Karpas-422 (cell line): ENCODE measurements around the gene ITPKB. TPM values are rescaled to one million over a fixed set of nuclear protein-coding genes. Genes with fewer than 3 reads are reported as not detected.

Experiments used
- DNase-seq: peaks from one replicate; pipeline ENCODE4 v3.0.0-alpha.2; 2015
- H2AFZ ChIP-seq: fragments of 200-600 bp; sonication (generic); 2 replicates; pipeline ENCODE4 v1.6.1; 2014; ENCODE audit warnings: antibody characterized with exemption, low read length, mixed read lengths
- H3K27ac ChIP-seq: fragments of 200-600 bp; sonication (generic); 2 replicates; pipeline ENCODE4 v1.5.1; 2014; ENCODE audit warnings: mild to moderate bottlenecking, low read length, moderate library complexity
- H3K27me3 ChIP-seq: fragments of 200-600 bp; sonication (generic); 2 replicates; pipeline ENCODE4 v1.6.1; 2014; ENCODE audit warnings: low read length, mixed read lengths
- H3K36me3 ChIP-seq: fragments of 200-600 bp; sonication (generic); 2 replicates; pipeline ENCODE4 v1.6.1; 2014; ENCODE audit warnings: low read length, mixed read lengths; ENCODE audit not compliant: insufficient read depth
- H3K4me1 ChIP-seq: fragments of 200-600 bp; sonication (generic); 2 replicates; pipeline ENCODE4 v1.6.1; 2014; ENCODE audit warnings: mild to moderate bottlenecking, low read length, mixed read lengths
- H3K4me2 ChIP-seq: fragments of 200-600 bp; sonication (generic); 2 replicates; pipeline ENCODE4 v1.6.1; 2014; ENCODE audit warnings: low read length, low read depth, mild to moderate bottlenecking; ENCODE audit not compliant: poor library complexity, severe bottlenecking
- H3K4me3 ChIP-seq: fragments of 200-600 bp; sonication (generic); 2 replicates; pipeline ENCODE4 v1.5.1; 2014; ENCODE audit warnings: mild to moderate bottlenecking, antibody characterized with exemption, low read length, mixed read lengths
- H3K79me2 ChIP-seq: fragments of 200-600 bp; sonication (generic); 2 replicates; pipeline ENCODE4 v1.6.1; 2014; ENCODE audit warnings: mild to moderate bottlenecking, low read length, mixed read lengths
- H3K9ac ChIP-seq: fragments of 200-600 bp; sonication (generic); 2 replicates; pipeline ENCODE4 v1.6.0; 2014; ENCODE audit warnings: low read length
- H3K9me2 ChIP-seq: fragments of 200-600 bp; sonication (generic), shearing (Covaris generic); replicated peaks from 2 replicates; pipeline ENCODE4 v1.6.0; 2014; ENCODE audit warnings: mild to moderate bottlenecking, low read length, moderate library complexity; ENCODE audit not compliant: insufficient read depth
- H3K9me3 ChIP-seq: fragments of 300-700, 200-600 bp; sonication (generic); 2 replicates; pipeline ENCODE4 v1.6.1; 2014; ENCODE audit warnings: low read length, mixed read lengths
- H4K20me1 ChIP-seq: fragments of 200-600 bp; sonication (generic); 2 replicates; pipeline ENCODE4 v1.6.1; 2014; ENCODE audit warnings: mild to moderate bottlenecking, antibody characterized with exemption, low read length, low read depth; ENCODE audit not compliant: insufficient read depth
- total RNA-seq: library from RNA; depleted of rRNA; stranded (reverse); fragments of >200 nt; shearing (Covaris generic); gene quantifications from 2 replicates; pipeline ENCODE4 v1.2.3, GENCODE V29; 2014; ENCODE audit warnings: low replicate concordance

Gene ITPKB
- total RNA-seq, 1 experiment from 2014 or later: 79.0 TPM

DNA sequence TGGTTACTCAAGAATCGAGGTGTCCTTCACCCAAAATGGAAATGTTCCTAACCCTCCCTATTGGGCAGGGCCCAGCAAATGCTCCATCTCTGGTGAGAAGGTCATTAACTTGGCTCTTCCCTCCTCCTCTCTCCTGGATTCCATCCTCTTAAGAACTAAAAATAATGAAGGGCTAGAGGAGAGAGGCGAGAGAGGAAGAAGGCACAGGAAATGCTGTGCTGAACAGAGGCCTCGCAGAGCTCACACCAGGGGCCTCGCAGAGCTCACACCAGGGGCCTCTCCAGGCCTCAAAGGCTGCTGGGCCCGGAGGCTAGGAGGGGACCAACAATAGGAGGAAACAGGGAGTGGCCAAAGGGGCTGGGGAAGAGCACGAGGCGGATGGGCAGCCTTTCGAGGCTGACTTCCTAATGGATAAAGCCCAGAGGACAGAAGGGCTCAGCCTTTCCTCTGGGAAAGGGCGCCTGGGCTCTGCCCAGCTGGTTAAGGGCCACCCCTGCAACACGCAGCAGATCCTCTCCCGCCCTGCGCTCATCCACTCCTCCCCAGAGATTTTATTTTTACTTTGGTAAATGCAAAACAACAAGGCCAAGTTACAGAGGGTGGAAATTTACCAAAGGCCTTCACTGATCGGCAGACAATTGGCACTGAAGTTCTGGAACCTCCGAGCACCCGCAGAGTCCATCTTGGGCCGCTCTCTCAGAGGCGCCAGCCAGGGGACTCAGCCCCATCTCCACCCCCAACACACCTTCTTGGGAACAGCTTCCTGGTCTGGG is 78.5 kb downstream of the ITPKB start:
- Histone ChIP-seq H3K27me3 (no peaks in the 10 kb centered on the region), H3K4me2 (no peak overlapping the region), H2AFZ (no peak overlapping the region), H3K9me3 (no peaks in the 10 kb centered on the region), H3K4me1 (peaks cover 26% of the 10 kb centered on the region), H3K79me2 (peaks cover 68% of the 10 kb centered on the region), H3K4me3 (peak overlapping the region; percentile 63), H3K9me2 (no peaks in the 10 kb centered on the region), H4K20me1 (peaks cover 4% of the 10 kb centered on the region; the same call in 1 of the 2 replicates), H3K36me3 (peaks cover 13% of the 10 kb centered on the region), H3K27ac (no peak overlapping the region), H3K9ac (no peak overlapping the region)
- DNase-seq: peak; percentile 87

- DNase-seq: no peak
- Histone ChIP-seq H3K9ac (no peak overlapping the region), H2AFZ (no peak overlapping the region), H3K36me3 (peaks cover 13% of the 10 kb centered on the region), H4K20me1 (peaks cover 4% of the 10 kb centered on the region; the same call in 1 of the 2 replicates), H3K27ac (no peak overlapping the region), H3K9me3 (no peaks in the 10 kb centered on the region), H3K27me3 (no peaks in the 10 kb centered on the region), H3K4me1 (peaks cover 17% of the 10 kb centered on the region), H3K4me2 (no peak overlapping the region), H3K79me2 (peaks cover 77% of the 10 kb centered on the region), H3K4me3 (peak overlapping the region; percentile 63), H3K9me2 (no peaks in the 10 kb centered on the region)
Observed at GRCh38 chr1:226659641-226660040, 79.4 kb downstream of the ITPKB start.

DNA sequence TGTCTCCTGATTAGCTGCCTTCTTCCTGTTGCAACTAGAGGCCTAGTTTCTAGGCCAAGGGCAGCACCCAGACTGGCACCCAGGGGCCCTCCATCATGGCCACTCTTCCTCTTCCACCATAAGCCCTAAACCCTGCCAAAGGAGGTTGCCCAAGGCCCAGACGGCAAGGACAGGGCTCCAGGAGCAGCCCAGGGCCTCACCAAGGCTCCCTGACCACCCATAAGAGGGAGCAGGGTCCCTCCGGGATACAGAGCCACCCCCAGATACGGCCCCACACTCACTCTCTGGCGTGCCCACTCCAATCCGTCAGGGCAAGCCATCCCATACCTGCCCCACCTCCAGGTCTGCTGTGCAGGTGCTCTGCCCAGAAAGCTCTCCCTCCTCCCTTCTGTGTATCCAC is 79.9 kb downstream of the ITPKB start:
- H3K27me3 ChIP-seq: no peaks in the 10 kb centered on the region
- H3K9ac ChIP-seq: no peak overlapping the region
- no peaks in the 10 kb centered on the region for H3K9me2 ChIP-seq
- no peaks in the 10 kb centered on the region for H3K9me3 ChIP-seq
- peaks cover 13% of the 10 kb centered on the region for H3K36me3 ChIP-seq
- no peak for DNase-seq
- peak overlapping the region; percentile 63; the same call in 1 of the 2 replicates for H3K4me3 ChIP-seq
- peaks cover 12% of the 10 kb centered on the region for H3K4me1 ChIP-seq
- no peak overlapping the region for H2AFZ ChIP-seq
- peaks cover 4% of the 10 kb centered on the region; the same call in 1 of the 2 replicates for H4K20me1 ChIP-seq
- H3K79me2 ChIP-seq: peaks cover 82% of the 10 kb centered on the region
- no peak overlapping the region for H3K27ac ChIP-seq
- H3K4me2 ChIP-seq: no peak overlapping the region

DNA sequence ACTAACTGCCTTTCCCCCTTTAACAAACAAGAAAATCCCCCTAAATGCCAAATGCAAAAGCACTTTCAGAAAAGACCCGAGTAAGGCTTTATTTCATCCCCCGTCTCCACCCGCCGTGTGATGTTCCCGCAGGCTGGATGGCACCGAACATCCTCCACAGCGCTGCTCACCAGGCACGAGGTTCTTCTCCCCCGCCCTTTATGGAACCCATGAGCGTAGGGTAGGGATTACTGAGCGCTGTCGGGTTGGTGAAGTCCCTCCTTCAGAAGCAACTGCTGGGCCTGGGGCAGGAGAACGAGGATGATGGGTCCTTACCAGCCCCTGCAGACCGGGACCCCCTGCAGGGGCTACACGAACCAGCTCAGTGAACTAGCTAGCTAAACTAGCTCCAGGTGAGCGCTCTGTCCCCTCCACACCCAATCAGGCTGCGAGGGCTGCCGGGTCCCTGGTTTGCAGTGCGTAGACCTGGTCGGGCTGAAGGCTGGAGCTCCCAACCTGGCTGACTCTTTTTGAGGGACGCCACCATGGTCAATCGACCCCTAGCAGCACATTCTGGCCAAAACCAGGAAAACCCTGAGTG is 80.4 kb downstream of the ITPKB start:
- peak overlapping the region; percentile 63; the same call in 1 of the 2 replicates for H3K4me3 ChIP-seq
- peaks cover 84% of the 10 kb centered on the region for H3K79me2 ChIP-seq
- H3K9me2 ChIP-seq: no peaks in the 10 kb centered on the region
- peaks cover 13% of the 10 kb centered on the region for H3K36me3 ChIP-seq
- no peak overlapping the region for H3K27ac ChIP-seq
- no peaks in the 10 kb centered on the region for H3K27me3 ChIP-seq
- H3K9ac ChIP-seq: no peak overlapping the region
- peaks cover 4% of the 10 kb centered on the region; the same call in 1 of the 2 replicates for H4K20me1 ChIP-seq
- peaks cover 7% of the 10 kb centered on the region for H3K4me1 ChIP-seq
- no peak overlapping the region for H2AFZ ChIP-seq
- no peak overlapping the region for H3K4me2 ChIP-seq
- no peaks in the 10 kb centered on the region for H3K9me3 ChIP-seq
- no peak for DNase-seq

- peaks cover 4% of the 10 kb centered on the region; the same call in 1 of the 2 replicates for H4K20me1 ChIP-seq
- H3K4me3 ChIP-seq: peak overlapping the region; percentile 63
- H3K27ac ChIP-seq: no peak overlapping the region
- H3K4me2 ChIP-seq: no peak overlapping the region
- peaks cover under 1% of the 10 kb centered on the region; the same call in 1 of the 2 replicates for H3K4me1 ChIP-seq
- DNase-seq: no peak
- H3K27me3 ChIP-seq: no peaks in the 10 kb centered on the region
- no peak overlapping the region for H3K9ac ChIP-seq
- H3K9me3 ChIP-seq: no peaks in the 10 kb centered on the region
- H2AFZ ChIP-seq: no peak overlapping the region
- no peaks in the 10 kb centered on the region for H3K9me2 ChIP-seq
- peaks cover 13% of the 10 kb centered on the region for H3K36me3 ChIP-seq
- peaks cover 84% of the 10 kb centered on the region for H3K79me2 ChIP-seq
Observed at GRCh38 chr1:226657895-226658545, 81.1 kb downstream of the ITPKB start.

GRCh38 chr1:226656601-226657277 is 82.3 kb downstream of the ITPKB start:
- H4K20me1 ChIP-seq: peaks cover 4% of the 10 kb centered on the region; the same call in 1 of the 2 replicates
- H3K9me3 ChIP-seq: no peaks in the 10 kb centered on the region
- no peak overlapping the region for H3K4me2 ChIP-seq
- H2AFZ ChIP-seq: no peak overlapping the region
- H3K27me3 ChIP-seq: no peaks in the 10 kb centered on the region
- no peaks in the 10 kb centered on the region for H3K9me2 ChIP-seq
- peak; percentile 79 for DNase-seq
- H3K4me1 ChIP-seq: no peaks in the 10 kb centered on the region
- H3K4me3 ChIP-seq: peak overlapping the region; percentile 63
- H3K27ac ChIP-seq: no peak overlapping the region
- H3K36me3 ChIP-seq: peaks cover 8% of the 10 kb centered on the region
- H3K9ac ChIP-seq: no peak overlapping the region
- H3K79me2 ChIP-seq: peaks cover 76% of the 10 kb centered on the region

GRCh38 chr1:226656201-226656600 is 82.9 kb downstream of the ITPKB start:
- peaks cover 4% of the 10 kb centered on the region; the same call in 1 of the 2 replicates for H4K20me1 ChIP-seq
- no peak overlapping the region for H3K9ac ChIP-seq
- DNase-seq: peak; percentile 70
- H3K79me2 ChIP-seq: peaks cover 71% of the 10 kb centered on the region
- H3K4me3 ChIP-seq: peak overlapping the region; percentile 63
- no peaks in the 10 kb centered on the region for H3K9me3 ChIP-seq
- no peaks in the 10 kb centered on the region for H3K4me1 ChIP-seq
- no peak overlapping the region for H3K4me2 ChIP-seq
- no peaks in the 10 kb centered on the region for H3K9me2 ChIP-seq
- H3K36me3 ChIP-seq: peaks cover 2% of the 10 kb centered on the region; the same call in 1 of the 2 replicates
- no peak overlapping the region for H3K27ac ChIP-seq
- no peaks in the 10 kb centered on the region for H3K27me3 ChIP-seq
- H2AFZ ChIP-seq: no peak overlapping the region
